NCI-H460 (cell line): Measurements from ENCODE around the gene SIK3. TPM values are rescaled to one million over a fixed set of nuclear protein-coding genes. Genes with fewer than 3 reads are reported as not detected.
"Not testable (repeated sequence)": the region's sequence is repeated elsewhere in the genome, so short reads cannot be mapped to it uniquely, and the experiment has no call there.

Source experiments
- DNase-seq: peaks from one replicate; pipeline ENCODE4 v3.0.0-alpha.2; 2016; ENCODE audit warnings: low read depth; ENCODE audit errors: extremely low read depth
- total RNA-seq: library from RNA; depleted of rRNA; stranded (reverse); fragments of >200 nt; shearing (Covaris generic); gene quantifications from 2 replicates; pipeline ENCODE4 v1.2.3, GENCODE V29; 2014

SIK3 gene
- total RNA-seq, 1 experiment from 2014 or later, result 7.0 TPM

- DNase-seq, result no peak
These were observed 45.8 kb downstream of the SIK3 start for GRCh38 chr11:117052196-117053149.

GRCh38 chr11:117050121-117050520 is 48.1 kb downstream of the SIK3 start:
- not testable (repeated sequence) for DNase-seq

- DNase-seq, result not testable (repeated sequence)
These were observed 51.6 kb downstream of the SIK3 start for GRCh38 chr11:117046627-117047026.

DNA sequence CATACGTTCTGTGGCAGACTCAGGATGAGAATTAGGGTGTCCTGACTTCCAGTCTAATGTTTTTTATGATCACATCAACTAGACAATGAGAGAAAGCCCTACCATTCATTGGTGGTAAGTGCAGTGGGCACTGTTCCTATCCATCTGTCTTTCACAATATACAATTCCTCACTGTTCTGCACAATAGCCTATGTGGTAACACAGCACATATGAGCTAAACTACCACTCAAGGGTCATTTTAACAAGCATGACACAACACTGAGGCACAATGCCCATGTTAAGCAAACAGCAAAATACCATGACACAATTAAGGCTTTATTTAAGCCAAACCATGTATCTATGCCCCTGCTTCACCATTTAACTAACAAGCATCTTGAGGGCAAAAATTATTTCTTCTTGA is 52.3 kb downstream of the SIK3 start:
- no peak for DNase-seq

GRCh38 chr11:117045196-117045595 is 53.0 kb downstream of the SIK3 start:
- DNase-seq, result no peak

DNA sequence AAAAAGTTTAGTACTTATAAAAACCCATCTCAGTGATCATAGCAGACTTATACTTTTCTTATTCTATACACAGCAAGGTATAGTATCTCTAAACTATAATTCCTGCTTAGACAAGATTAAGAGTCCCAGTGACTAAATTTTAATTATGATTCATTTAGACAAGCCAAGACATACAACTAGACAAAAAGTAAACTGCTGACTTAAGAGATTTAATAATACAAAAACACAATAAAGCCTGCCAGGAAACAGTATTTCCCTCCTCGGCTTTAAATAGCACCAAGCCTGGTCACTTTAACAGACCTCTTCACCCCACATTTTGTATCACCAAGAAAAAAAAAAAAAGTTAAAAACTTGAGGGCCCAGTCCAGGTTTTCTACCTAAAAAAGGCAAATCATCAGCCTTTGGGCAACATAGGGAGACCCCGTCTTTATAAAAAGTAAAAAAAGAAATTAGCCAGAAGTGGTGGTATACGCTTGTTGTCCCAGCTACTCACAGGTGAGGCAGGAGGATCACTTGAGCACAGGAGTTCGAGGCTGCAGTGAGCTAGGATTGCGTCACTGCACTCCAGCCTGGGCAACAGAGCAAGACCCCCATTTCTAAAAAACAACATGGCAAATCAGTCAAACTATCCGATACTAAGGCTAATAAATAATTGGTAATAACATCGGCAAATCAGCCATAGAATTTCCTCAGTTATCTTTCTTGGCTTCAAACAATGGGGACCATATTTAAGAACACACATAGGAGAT is 53.8 kb downstream of the SIK3 start:
- no peak for DNase-seq

DNA sequence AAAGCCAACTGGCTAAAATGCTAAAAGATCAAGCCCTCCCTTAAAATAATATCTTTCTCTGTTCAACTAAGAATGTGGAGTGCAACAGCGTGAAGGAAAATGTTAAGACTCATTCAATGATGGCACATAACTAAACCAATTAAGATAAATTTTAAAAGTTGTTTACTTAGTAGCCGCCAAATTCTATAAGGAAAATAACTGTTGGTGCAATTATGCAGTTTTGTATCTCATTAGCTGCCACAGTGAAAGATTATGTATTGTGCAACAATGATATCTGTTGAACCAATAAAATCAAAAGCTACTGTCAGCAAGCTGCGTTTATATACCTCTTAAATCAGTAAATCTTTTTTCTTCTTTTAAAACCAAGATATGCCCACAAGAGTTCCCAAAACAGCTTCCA is 55.5 kb downstream of the SIK3 start:
- DNase-seq, result no peak

DNA sequence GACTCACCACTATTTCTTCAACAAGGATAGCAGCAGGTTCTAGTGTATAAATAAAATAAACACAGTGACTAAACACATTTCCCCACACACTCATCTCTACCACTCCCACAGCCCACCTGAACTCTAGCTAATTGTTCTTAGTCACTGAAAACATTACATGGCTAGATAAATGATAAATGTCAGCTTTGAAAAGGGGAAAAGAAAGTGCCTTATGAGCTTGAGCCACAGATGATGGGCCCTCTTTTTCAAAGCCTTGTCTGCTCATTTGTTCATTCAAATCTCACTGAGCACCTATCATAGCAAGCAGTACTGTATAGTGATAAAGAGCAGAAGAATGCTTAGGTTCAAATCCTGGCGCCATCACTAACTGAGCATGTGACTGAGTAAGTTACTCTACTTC is 58.3 kb downstream of the SIK3 start:
- DNase-seq, result no peak

- no peak for DNase-seq
These were observed 59.0 kb downstream of the SIK3 start for GRCh38 chr11:117039270-117039669.

- DNase-seq, result no peak
These were observed 60.3 kb downstream of the SIK3 start for GRCh38 chr11:117037975-117038350.

GRCh38 chr11:117037279-117037974 is 60.8 kb downstream of the SIK3 start:
- DNase-seq, result no peak

DNA sequence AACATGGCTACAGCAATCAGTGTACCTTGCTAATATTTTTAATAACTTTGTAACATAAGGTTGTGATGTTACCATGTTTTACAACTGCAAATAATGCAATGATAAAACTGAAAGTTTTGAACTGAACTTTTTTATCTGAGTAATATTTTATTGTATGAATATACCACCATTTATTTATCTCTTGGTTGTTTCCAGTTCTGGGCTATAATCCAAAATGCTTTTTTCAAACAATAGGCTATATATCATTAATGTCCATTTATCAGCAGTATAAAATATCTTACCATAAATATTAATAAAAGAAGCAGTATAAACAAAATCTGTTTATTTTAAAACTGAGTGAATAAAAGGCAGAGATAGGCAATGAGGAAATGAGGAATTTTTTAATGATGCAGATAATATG is 63.3 kb downstream of the SIK3 start:
- DNase-seq, result no peak

DNA sequence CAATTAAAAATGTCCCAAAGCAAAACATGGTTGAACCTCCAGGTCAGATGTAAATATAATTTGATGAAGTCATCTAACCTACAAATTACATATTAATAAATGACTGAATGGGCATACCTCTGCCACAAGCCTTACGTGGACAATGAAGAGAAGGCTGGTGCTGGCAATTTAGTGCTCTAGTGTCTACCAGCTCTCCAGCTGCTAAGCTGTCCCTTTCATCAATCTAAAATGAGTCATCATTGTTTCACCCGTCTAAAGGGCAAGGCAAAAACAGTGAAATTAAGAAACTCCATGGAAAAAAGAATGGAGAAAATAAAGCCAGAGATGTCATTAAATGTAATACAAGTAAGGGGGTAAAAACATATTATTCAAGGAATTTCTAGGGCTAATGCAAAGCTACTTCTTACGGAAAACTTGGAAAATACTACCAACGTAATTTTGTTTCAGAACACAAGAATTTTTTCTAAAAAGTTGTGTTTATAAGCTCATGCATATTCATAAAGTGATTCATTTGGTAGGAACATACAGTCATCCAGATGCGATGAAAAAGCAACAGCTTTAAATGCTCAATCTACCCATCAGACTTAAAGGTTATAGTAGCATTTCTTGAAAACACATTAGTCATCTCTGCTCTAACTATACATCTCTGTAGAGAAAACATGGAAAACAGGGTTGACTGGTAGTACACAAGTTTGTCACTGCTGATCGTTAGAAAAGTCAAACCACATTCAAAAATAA is 71.5 kb downstream of the SIK3 start:
- DNase-seq, result no peak

- DNase-seq, result not testable (repeated sequence)
These were observed 74.5 kb downstream of the SIK3 start for GRCh38 chr11:117023707-117024106.

DNA sequence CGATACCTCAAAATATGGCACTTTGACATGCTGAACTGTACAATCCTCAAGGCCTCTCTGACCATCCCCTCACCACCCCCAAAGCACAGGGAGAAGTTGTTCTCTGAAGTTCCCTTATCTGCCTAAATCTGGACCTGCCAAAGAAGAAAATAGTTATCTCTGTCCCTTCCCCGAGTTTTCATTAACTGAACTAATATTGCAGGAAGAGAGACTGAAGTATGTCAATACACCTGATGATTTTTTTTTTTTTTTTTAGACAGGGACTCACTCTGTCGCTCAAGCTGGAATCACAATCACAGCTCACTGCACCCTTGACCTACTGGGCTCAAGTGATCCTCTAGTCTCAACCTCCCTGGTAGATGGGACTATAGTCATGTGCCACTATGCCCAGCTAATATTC is 75.0 kb downstream of the SIK3 start:
- DNase-seq, result no peak

GRCh38 chr11:117022526-117022925 is 75.7 kb downstream of the SIK3 start:
- no peak for DNase-seq

- no peak for DNase-seq
These were observed 77.2 kb downstream of the SIK3 start for GRCh38 chr11:117020869-117021564.

DNA sequence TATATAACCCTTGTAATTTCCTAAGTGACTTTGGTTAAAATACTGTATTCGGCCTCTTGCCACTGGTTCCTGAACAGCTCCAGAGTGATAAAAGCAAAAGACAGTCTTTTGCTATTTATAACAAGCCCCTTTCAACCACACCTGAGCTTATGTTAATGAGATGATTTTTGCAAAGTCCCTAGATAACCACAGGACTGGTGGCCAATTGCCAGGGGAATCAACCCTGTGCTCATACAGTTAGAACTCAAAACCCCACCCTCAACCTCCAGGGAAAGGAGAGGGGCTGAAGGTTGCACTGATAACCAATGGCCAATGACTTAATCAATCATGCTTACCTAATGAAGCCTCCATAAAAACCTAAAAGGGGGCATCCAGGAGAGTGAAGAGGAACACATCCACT is 77.9 kb downstream of the SIK3 start:
- no peak for DNase-seq

DNA sequence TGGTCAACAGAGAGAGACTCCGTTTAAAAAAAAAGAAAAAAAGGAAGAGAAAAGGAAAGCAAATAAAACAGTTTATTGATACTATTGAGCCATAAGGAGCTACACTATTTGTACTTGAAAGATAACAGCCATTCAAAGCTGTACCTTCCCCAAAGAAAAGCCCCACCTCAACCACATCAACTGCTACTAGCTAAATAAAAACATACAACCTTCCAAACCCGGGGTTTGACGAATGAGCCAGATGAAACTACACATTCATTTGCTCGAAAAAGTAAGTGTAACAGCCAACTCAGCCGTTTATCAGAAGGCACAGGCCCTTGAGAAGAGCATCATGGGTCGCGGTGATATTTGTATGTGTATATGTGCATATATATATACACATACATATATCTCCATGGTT is 78.4 kb downstream of the SIK3 start:
- DNase-seq, result no peak

GRCh38 chr11:117017456-117017855 is 80.8 kb downstream of the SIK3 start:
- DNase-seq, result no peak
